ENCODE results near the gene SYNPO2.

DNA sequence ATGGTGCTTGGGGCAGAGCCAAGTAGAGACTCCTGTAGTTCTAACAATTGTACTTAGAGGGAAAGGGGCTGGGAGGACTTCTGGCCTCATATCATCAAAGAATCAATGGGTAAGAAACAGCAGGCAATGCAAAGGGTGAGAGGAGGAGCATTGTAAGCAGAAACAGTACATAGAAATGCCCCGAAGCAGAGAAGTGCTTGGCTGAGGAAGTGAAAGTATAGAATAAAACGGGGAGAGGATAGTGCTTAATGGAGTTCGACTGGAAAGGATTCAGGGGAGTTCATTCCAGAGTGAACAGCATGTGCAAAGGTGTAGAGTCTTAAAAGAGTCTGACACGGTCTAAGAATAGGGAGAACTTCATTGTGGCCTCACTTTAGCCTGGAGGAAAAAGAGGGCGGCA is 103.0 kb downstream of the SYNPO2 start:
- TF ChIP-seq, protein P1, sequence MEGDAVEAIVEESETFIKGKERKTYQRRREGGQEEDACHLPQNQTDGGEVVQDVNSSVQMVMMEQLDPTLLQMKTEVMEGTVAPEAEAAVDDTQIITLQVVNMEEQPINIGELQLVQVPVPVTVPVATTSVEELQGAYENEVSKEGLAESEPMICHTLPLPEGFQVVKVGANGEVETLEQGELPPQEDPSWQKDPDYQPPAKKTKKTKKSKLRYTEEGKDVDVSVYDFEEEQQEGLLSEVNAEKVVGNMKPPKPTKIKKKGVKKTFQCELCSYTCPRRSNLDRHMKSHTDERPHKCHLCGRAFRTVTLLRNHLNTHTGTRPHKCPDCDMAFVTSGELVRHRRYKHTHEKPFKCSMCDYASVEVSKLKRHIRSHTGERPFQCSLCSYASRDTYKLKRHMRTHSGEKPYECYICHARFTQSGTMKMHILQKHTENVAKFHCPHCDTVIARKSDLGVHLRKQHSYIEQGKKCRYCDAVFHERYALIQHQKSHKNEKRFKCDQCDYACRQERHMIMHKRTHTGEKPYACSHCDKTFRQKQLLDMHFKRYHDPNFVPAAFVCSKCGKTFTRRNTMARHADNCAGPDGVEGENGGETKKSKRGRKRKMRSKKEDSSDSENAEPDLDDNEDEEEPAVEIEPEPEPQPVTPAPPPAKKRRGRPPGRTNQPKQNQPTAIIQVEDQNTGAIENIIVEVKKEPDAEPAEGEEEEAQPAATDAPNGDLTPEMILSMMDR (conservative IDR thresholded peaks at IDR 0.05; ENCODE audit: low read depth, low read length) = no peak
- TF ChIP-seq EZH2phosphoT487 (IDR thresholded peaks at IDR 0.05; ENCODE audit: borderline replicate concordance, low read length) = no peak
